ENCODE measurements around the gene SCD5.

DNA sequence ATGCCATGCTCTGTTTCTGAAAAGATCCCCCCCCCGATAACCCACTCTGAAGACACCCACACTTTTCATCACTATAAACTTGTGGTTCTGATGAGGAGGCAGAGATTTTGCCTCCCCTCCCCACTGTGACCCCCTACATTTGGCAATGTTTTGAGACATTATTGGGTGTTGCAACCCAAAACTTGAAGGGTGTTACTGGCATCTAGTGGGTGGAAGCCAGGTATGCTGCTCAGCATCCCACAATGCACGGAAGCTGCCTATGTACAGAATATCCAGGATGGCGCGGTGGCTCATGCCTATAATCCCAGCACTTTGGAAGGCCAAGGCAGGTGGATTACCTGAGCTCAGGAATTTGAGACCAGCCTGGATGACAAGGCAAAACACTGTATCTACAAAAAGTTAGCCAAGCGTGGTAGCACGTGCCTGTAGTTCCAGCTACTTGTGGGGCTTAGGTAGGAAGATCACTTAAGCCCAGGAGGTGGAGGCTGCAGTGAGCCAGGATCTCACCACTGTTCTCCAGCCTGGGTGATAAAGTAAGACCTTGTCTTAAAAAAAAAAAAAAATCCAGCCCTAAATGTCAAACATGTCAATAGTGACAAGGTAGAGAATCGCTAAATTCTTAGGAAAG is 87.3 kb downstream of the SCD5 start:
- TF ChIP-seq, protein P1, sequence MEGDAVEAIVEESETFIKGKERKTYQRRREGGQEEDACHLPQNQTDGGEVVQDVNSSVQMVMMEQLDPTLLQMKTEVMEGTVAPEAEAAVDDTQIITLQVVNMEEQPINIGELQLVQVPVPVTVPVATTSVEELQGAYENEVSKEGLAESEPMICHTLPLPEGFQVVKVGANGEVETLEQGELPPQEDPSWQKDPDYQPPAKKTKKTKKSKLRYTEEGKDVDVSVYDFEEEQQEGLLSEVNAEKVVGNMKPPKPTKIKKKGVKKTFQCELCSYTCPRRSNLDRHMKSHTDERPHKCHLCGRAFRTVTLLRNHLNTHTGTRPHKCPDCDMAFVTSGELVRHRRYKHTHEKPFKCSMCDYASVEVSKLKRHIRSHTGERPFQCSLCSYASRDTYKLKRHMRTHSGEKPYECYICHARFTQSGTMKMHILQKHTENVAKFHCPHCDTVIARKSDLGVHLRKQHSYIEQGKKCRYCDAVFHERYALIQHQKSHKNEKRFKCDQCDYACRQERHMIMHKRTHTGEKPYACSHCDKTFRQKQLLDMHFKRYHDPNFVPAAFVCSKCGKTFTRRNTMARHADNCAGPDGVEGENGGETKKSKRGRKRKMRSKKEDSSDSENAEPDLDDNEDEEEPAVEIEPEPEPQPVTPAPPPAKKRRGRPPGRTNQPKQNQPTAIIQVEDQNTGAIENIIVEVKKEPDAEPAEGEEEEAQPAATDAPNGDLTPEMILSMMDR (IDR thresholded peaks at IDR 0.05) = no peak
- TF ChIP-seq EP300 (IDR thresholded peaks at IDR 0.05) (no peak), POLR2A (IDR thresholded peaks at IDR 0.05) (no peak), POLR2AphosphoS5 (IDR thresholded peaks at IDR 0.05) (no peak)

All from upper lobe of left lung (tissue), 4 donors.